GM12878 (cell line): ENCODE data around the gene CDK3. TPM values are rescaled to one million over a fixed set of nuclear protein-coding genes. Genes with fewer than 3 reads are reported as not detected.

Experiments
- ATAC-seq: fragments of 200-7000 bp; cut with Tn5 transposase; 3 replicates; pipeline ENCODE4 v1.9.1; 2020; ENCODE audit warnings: mild to moderate bottlenecking, moderate library complexity
- BruUV-seq: library from RNA; stranded (reverse); fragments of 400-500 nt; replicated peaks from 2 replicates; lab custom pipeline; 2021; lab: Mats Ljungman, UMichigan
- CTCF ChIA-PET: fragments of 300-600 bp; sonication (Branson Sonifier 250); formaldehyde crosslinking; extraction: SDS; loops from one replicate; lab custom pipeline; 2021; ENCODE audit warnings: inconsistent platforms; lab: Yijun Ruan, JAX
- POLR2A ChIA-PET: fragments of 350-600 bp; formaldehyde crosslinking; extraction: SDS; loops from one replicate; lab custom pipeline; 2021; ENCODE audit warnings: inconsistent platforms; lab: Charles Lee
- RAD21 ChIA-PET: fragments of 300-600 bp; sonication (Branson Sonifier 250); formaldehyde crosslinking; loops from one replicate; lab custom pipeline; 2023; ENCODE audit warnings: antibody characterized with exemption; ENCODE audit not compliant: unreplicated experiment; lab: Charles Lee
- SMC1A ChIA-PET: fragments of 300-600 bp; sonication (Branson Sonifier 250); formaldehyde crosslinking; loops from one replicate; lab custom pipeline; 2023; ENCODE audit not compliant: unreplicated experiment, uncharacterized antibody; lab: Charles Lee
- DNase-seq: peaks from one replicate; pipeline ENCODE4 v3.0.0-alpha.2; 2011; ENCODE audit warnings: low read depth, low spot score
- FAIRE-seq: peaks from 3 replicates; lab custom pipeline; 2011; peaks lifted over from hg19 to GRCh38; lab: Jason Lieb, UNC
- H2AFZ ChIP-seq: 2 replicates; pipeline ENCODE4 v1.6.0; 2011; ENCODE audit warnings: low read depth, low read length, control low read depth; ENCODE audit not compliant: control insufficient read depth
- H3K27ac ChIP-seq: 2 replicates; pipeline ENCODE4 v1.5.1; 2011; ENCODE audit warnings: control low read depth; ENCODE audit not compliant: control insufficient read depth, insufficient read depth
- H3K27me3 ChIP-seq, 2 experiments: replicated peaks in 1 of 2; 2 replicates each; pipeline versions ENCODE4 v1.6.0 to v1.6.1; 2011; ENCODE audit warnings: low read length in 1 of 2; ENCODE audit not compliant: control insufficient read depth in 2 of 2, insufficient read depth in 2 of 2
- H3K36me3 ChIP-seq, 2 experiments: 2 replicates each; pipeline ENCODE4 v1.5.1; 2011; ENCODE audit warnings: low read length in 1 of 2; ENCODE audit not compliant: control insufficient read depth in 2 of 2, insufficient read depth in 2 of 2
- H3K4me1 ChIP-seq: 2 replicates; pipeline ENCODE4 v1.6.1; 2011; ENCODE audit warnings: mild to moderate bottlenecking, low read length, moderate library complexity, mixed read lengths; ENCODE audit not compliant: control insufficient read depth, insufficient read depth
- H3K4me2 ChIP-seq: 2 replicates; pipeline ENCODE4 v1.6.0; 2011; ENCODE audit warnings: control low read depth; ENCODE audit not compliant: control insufficient read depth, insufficient read depth
- H3K4me3 ChIP-seq: fragments of 200-600 bp; sonication (generic); 2 replicates; pipeline ENCODE4 v1.5.1; 2016
- H3K79me2 ChIP-seq: 2 replicates; pipeline ENCODE4 v1.6.0; 2011; ENCODE audit warnings: low read length; ENCODE audit not compliant: control insufficient read depth, insufficient read depth
- H3K9ac ChIP-seq: 2 replicates; pipeline ENCODE4 v1.8.0; 2011; ENCODE audit warnings: low read length, control low read depth, mixed read lengths; ENCODE audit not compliant: control insufficient read depth, insufficient read depth
- H3K9me3 ChIP-seq: replicated peaks from 3 replicates; pipeline ENCODE4 v1.5.1; 2011; ENCODE audit warnings: mild to moderate bottlenecking, low read length; ENCODE audit not compliant: control insufficient read depth, insufficient read depth
- H4K20me1 ChIP-seq: 2 replicates; pipeline ENCODE4 v1.6.0; 2011; ENCODE audit not compliant: control insufficient read depth, insufficient read depth
- CHD1 ChIP-seq: IDR thresholded peaks from 2 replicates; pipeline ENCODE4 v1.6.1; 2012; ENCODE audit warnings: low read depth, low read length, improper control_type of control experiment
- FOXK2 ChIP-seq: fragments of 450-650 bp; IDR thresholded peaks from 2 replicates; pipeline ENCODE4 v1.6.1; 2017; ENCODE audit warnings: mild to moderate bottlenecking, moderate library complexity
- IKZF1 ChIP-seq: fragments of 450-650 bp; conservative IDR thresholded peaks from 2 replicates; pipeline ENCODE4 v1.6.1; 2017; ENCODE audit warnings: antibody characterized with exemption, mild to moderate bottlenecking
- KDM1A ChIP-seq: fragments of 200-600 bp; sonication (generic); IDR thresholded peaks from 2 replicates; pipeline ENCODE4 v1.6.1; 2016; ENCODE audit warnings: borderline replicate concordance
- KLF5 ChIP-seq: fragments of 450-650 bp; IDR thresholded peaks from 2 replicates; pipeline ENCODE4 v1.6.1; 2014; ENCODE audit warnings: mild to moderate bottlenecking; ENCODE audit not compliant: partially characterized antibody
- MXI1 ChIP-seq: fragments of 150-350 bp; IDR thresholded peaks from 2 replicates; pipeline ENCODE4 v1.6.1; 2011; ENCODE audit warnings: low read depth, mild to moderate bottlenecking, inconsistent platforms, low read length, improper control_type of control experiment
- NR2C1 ChIP-seq: fragments of 450-650 bp; IDR thresholded peaks from 2 replicates; pipeline ENCODE4 v1.6.1; 2017; ENCODE audit warnings: antibody characterized with exemption, mild to moderate bottlenecking, moderate library complexity
- SREBF2 ChIP-seq: IDR thresholded peaks from 2 replicates; pipeline ENCODE4 v1.6.1; 2012; ENCODE audit warnings: mild to moderate bottlenecking, low read length
- TCF7 ChIP-seq: IDR thresholded peaks from 2 replicates; pipeline ENCODE4 v1.6.1; 2014; ENCODE audit warnings: antibody characterized with exemption, borderline replicate concordance
- WRNIP1 ChIP-seq: IDR thresholded peaks from 2 replicates; pipeline ENCODE4 v1.6.1; 2011; ENCODE audit warnings: low read depth, low read length, improper control_type of control experiment, borderline replicate concordance
- YY1 ChIP-seq: IDR thresholded peaks from 2 replicates; pipeline ENCODE4 v1.6.1; 2011; ENCODE audit warnings: low read depth, mild to moderate bottlenecking, low read length
- WGBS: methylation state at CpG from one replicate; pipeline ENCODE4 v1.1.6; 2016; ENCODE audit warnings: low lambda C conversion rate; ENCODE audit not compliant: insufficient replicate concordance, insufficient coverage; ENCODE audit errors: missing lambda C conversion rate; 5-methylcytosine and 5-hydroxymethylcytosine counted together
- in situ Hi-C: fragments of 300-500 bp; cut with MboI; formaldehyde crosslinking; loops from 9 replicates; pipeline ENCODE4 v1.14.3; 2018; ENCODE audit warnings: mixed read lengths
- intact Hi-C: fragments of 100-400 bp; cut with micrococcal nuclease; formaldehyde crosslinking; loops from one replicate; pipeline ENCODE4 v1.14.2; 2022; ENCODE audit not compliant: unreplicated experiment
- polyA plus RNA-seq, 11 experiments: library from polyadenylated mRNA; depleted of rRNA in 4 of 11; unstranded in 6 of 11; stranded (reverse) in 5 of 11; fragments of >200 nt; fragmentation: Nextera tagmentation in 4 of 11; fragmentation: Illumina TruSeq in 1 of 11; extraction: Ambion mirVana in 4 of 11; extraction: Trizol in 1 of 11; gene quantifications; 1 replicate in 1 of 11; 2 replicates in 10 of 11; pipeline versions ENCODE4 v1.2.1 to v1.2.3, GENCODE V29; 2011 to 2016; ENCODE audit warnings: inconsistent platforms in 2 of 11, missing spikeins in 2 of 11, low read depth in 1 of 11
- total RNA-seq, 4 experiments: library from RNA; depleted of rRNA in 3 of 4; stranded (reverse); fragments of >200 nt in 3 of 4; fragmentation: Illumina TruSeq in 1 of 4; extraction: Trizol in 1 of 4; gene quantifications; 2 replicates each; pipeline versions ENCODE4 v1.2.1 to v1.2.3, GENCODE V29; 2013 to 2021
- TF ChIP-seq, protein P1 (sequence below): fragments of 450-650 bp; conservative IDR thresholded peaks from 2 replicates; pipeline ENCODE4 v1.6.1; 2017; ENCODE audit warnings: mild to moderate bottlenecking, moderate library complexity
- TF ChIP-seq, protein P2 (sequence below): IDR thresholded peaks from 2 replicates; pipeline ENCODE4 v1.6.1; 2012; ENCODE audit warnings: low read length, inconsistent platforms
- TF ChIP-seq, protein P3 (sequence below): fragments of 450-650 bp; IDR thresholded peaks from 2 replicates; pipeline ENCODE4 v1.6.1; 2017; ENCODE audit warnings: mild to moderate bottlenecking, moderate library complexity

The CDK3 gene
- total and polyA plus RNA-seq, 10 of the 15 experiments (the other 5 are each of a cell fraction or from before 2014, with no cell fraction given), result 1.1 to 7.1 (median 4.2) TPM

DNA sequence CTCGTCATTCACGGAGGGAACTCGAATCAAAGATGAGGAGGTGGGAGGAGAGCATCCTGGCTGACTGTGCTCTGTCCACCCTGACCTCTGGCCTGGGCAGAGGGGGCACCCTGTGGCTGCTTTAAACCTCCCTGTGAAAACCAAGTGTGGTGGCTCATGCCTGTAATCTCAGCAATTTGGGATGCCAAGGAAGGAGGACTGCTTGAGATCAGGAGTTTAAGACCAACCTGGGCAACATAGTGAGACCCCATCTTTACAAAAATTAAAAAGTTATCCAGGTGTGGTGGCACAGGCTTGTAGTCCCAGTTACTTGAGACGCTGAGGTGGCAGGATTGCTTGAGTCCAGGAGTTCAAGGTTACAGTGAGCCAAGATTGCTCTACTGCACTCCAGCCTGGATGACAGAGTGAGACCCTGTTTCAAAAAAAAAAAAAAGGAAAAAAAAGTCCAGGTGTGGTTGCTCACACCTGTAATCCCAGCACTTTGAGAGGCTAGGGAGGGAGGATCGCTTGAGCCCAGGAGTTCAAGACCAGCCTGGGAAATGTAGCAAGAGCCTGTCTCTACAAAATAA lies 5.8 kb upstream of the CDK3 start:
- BruUV-seq, result no TSS peak
- in situ Hi-C loops, result no loop called here

More for the DNA sequence above, 5.8 kb upstream of the CDK3 start:
- H3K36me3 ChIP-seq, result peaks cover 3 to 4% of the 10 kb centered on the region in 2 experiments; a peak in 3 of 4 replicates
- CTCF ChIA-PET, result interaction anchor here (0.6 kb wide), 1 partner anchor 189 kb away, joined by 3 read pairs; no protein-coding TSS in a partner anchor
- TF ChIP-seq MXI1, result no peak
- TF ChIP-seq, protein P1, sequence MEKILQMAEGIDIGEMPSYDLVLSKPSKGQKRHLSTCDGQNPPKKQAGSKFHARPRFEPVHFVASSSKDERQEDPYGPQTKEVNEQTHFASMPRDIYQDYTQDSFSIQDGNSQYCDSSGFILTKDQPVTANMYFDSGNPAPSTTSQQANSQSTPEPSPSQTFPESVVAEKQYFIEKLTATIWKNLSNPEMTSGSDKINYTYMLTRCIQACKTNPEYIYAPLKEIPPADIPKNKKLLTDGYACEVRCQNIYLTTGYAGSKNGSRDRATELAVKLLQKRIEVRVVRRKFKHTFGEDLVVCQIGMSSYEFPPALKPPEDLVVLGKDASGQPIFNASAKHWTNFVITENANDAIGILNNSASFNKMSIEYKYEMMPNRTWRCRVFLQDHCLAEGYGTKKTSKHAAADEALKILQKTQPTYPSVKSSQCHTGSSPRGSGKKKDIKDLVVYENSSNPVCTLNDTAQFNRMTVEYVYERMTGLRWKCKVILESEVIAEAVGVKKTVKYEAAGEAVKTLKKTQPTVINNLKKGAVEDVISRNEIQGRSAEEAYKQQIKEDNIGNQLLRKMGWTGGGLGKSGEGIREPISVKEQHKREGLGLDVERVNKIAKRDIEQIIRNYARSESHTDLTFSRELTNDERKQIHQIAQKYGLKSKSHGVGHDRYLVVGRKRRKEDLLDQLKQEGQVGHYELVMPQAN, result no peak
- no peak for TF ChIP-seq KLF5
- TF ChIP-seq IKZF1, result no peak
- TF ChIP-seq WRNIP1, result no peak
- TF ChIP-seq CHD1, result no peak
- no peak for TF ChIP-seq YY1
- TF ChIP-seq, protein P2, sequence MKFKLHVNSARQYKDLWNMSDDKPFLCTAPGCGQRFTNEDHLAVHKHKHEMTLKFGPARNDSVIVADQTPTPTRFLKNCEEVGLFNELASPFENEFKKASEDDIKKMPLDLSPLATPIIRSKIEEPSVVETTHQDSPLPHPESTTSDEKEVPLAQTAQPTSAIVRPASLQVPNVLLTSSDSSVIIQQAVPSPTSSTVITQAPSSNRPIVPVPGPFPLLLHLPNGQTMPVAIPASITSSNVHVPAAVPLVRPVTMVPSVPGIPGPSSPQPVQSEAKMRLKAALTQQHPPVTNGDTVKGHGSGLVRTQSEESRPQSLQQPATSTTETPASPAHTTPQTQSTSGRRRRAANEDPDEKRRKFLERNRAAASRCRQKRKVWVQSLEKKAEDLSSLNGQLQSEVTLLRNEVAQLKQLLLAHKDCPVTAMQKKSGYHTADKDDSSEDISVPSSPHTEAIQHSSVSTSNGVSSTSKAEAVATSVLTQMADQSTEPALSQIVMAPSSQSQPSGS, result no peak
- no peak for TF ChIP-seq KDM1A
- no peak for TF ChIP-seq FOXK2
- TF ChIP-seq, protein P3, sequence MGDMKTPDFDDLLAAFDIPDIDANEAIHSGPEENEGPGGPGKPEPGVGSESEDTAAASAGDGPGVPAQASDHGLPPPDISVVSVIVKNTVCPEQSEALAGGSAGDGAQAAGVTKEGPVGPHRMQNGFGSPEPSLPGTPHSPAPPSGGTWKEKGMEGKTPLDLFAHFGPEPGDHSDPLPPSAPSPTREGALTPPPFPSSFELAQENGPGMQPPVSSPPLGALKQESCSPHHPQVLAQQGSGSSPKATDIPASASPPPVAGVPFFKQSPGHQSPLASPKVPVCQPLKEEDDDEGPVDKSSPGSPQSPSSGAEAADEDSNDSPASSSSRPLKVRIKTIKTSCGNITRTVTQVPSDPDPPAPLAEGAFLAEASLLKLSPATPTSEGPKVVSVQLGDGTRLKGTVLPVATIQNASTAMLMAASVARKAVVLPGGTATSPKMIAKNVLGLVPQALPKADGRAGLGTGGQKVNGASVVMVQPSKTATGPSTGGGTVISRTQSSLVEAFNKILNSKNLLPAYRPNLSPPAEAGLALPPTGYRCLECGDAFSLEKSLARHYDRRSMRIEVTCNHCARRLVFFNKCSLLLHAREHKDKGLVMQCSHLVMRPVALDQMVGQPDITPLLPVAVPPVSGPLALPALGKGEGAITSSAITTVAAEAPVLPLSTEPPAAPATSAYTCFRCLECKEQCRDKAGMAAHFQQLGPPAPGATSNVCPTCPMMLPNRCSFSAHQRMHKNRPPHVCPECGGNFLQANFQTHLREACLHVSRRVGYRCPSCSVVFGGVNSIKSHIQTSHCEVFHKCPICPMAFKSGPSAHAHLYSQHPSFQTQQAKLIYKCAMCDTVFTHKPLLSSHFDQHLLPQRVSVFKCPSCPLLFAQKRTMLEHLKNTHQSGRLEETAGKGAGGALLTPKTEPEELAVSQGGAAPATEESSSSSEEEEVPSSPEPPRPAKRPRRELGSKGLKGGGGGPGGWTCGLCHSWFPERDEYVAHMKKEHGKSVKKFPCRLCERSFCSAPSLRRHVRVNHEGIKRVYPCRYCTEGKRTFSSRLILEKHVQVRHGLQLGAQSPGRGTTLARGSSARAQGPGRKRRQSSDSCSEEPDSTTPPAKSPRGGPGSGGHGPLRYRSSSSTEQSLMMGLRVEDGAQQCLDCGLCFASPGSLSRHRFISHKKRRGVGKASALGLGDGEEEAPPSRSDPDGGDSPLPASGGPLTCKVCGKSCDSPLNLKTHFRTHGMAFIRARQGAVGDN, result no peak
- TF ChIP-seq TCF7, result no peak
- TF ChIP-seq SREBF2, result no peak
- no peak for TF ChIP-seq NR2C1
- TF ChIP-seq, all 136 proteins: peak for 0
- H3K27me3 ChIP-seq, result no peaks in the 10 kb centered on the region
- 76% methylated on average over 5 of the region's 5 CpGs for WGBS
- RAD21 ChIA-PET, result no interaction called here
- no peak for DNase-seq
- intact Hi-C loops, result loop anchor here (5.0 kb wide), 1 partner anchor 53 kb away; the partner anchor contains the start of gene FBF1
- no peak overlapping the region for H3K9ac ChIP-seq
- no peak for FAIRE-seq
- peaks cover 25% of the 10 kb centered on the region for H3K4me1 ChIP-seq
- no peaks in the 10 kb centered on the region for H4K20me1 ChIP-seq
- no peak overlapping the region for H3K4me2 ChIP-seq
- no peaks in the 10 kb centered on the region for H3K79me2 ChIP-seq
- no peak overlapping the region for H2AFZ ChIP-seq
- H3K27ac ChIP-seq, result no peak overlapping the region
- POLR2A ChIA-PET, result interaction anchor here (2.9 kb wide), 1 partner anchor 14 kb away, joined by 24 read pairs; no protein-coding TSS in a partner anchor
- H3K9me3 ChIP-seq, result no peaks in the 10 kb centered on the region
- no peak overlapping the region for H3K4me3 ChIP-seq
- ATAC-seq, result no peak
- SMC1A ChIA-PET, result interaction anchor here (0.9 kb wide), 1 partner anchor 11 kb away, joined by 3 read pairs; no protein-coding TSS in a partner anchor
